Measurements from ENCODE around the gene GDPD4. TPM values are rescaled to one million over a fixed set of nuclear protein-coding genes. Genes with fewer than 3 reads are reported as not detected.

Gene GDPD4
- total and polyA plus RNA-seq, 7 donors: not detected

DNA sequence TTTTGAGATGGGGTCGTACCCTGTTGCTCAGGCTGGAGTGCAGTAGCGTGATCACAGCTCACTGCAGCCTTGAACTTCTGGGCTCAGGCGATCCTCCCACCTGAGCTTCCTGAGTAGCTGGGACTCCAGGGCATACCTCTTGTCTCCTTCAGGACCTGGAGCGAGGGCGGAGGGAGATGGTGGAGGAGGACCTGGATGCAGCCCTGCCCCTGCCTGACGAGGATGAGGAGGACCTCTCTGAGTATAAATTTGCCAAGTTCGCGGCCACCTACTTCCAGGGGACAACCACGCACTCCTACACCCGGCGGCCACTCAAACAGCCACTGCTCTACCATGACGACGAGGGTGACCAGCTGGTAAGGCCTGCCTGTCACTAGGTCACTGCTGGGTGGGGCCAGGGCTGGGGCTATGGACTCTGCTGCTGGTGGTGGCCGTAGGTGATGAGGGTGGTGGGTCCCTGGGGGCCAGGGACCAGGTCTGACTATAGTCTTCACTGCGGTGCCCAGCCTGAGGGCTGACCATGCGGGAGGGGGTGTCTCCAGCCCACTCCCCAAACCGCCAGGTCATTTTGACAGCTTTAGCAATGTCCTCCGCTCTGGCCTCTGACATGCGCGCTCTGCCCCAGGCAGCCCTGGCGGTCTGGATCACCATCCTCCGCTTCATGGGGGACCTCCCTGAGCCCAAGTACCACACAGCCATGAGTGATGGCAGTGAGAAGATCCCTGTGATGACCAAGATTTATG lies 119.5 kb downstream of the GDPD4 start:
- intact Hi-C loops (cut with DNase I): loop anchor here (10.0 kb wide), 2 partner anchors 137 to 257 kb away; no protein-coding TSS in a partner anchor
- 90 to 93% (median 91%) methylated on average over 19 to 22 of the region's 22 CpGs for WGBS, 3 donors

DNA sequence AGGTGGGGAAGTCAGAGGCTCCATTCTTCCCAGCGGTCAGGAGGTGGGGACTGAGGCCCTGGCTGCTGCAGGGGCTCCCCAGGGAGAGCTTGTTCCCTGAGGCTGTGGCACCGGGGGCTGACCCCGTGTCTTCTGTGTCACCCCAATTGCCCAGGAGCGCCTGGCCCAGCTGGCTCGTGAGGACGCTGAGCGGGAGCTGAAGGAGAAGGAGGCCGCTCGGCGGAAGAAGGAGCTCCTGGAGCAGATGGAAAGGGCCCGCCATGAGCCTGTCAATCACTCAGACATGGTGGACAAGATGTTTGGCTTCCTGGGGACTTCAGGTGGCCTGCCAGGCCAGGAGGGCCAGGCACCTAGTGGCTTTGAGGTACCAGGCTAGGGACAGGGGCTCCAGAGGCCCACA lies 120.3 kb downstream of the GDPD4 start:
- H3K9me3 ChIP-seq: no peaks in the 10 kb centered on the region
- H3K4me1 ChIP-seq: peaks cover 5% of the 10 kb centered on the region
- 87 to 94% (median 90%) methylated on average over 8 to 11 of the region's 11 CpGs for WGBS, 3 donors
- TF ChIP-seq, protein P1, sequence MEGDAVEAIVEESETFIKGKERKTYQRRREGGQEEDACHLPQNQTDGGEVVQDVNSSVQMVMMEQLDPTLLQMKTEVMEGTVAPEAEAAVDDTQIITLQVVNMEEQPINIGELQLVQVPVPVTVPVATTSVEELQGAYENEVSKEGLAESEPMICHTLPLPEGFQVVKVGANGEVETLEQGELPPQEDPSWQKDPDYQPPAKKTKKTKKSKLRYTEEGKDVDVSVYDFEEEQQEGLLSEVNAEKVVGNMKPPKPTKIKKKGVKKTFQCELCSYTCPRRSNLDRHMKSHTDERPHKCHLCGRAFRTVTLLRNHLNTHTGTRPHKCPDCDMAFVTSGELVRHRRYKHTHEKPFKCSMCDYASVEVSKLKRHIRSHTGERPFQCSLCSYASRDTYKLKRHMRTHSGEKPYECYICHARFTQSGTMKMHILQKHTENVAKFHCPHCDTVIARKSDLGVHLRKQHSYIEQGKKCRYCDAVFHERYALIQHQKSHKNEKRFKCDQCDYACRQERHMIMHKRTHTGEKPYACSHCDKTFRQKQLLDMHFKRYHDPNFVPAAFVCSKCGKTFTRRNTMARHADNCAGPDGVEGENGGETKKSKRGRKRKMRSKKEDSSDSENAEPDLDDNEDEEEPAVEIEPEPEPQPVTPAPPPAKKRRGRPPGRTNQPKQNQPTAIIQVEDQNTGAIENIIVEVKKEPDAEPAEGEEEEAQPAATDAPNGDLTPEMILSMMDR (IDR thresholded peaks at IDR 0.05): no peak
- H3K36me3 ChIP-seq (ENCODE audit: insufficient read depth in 1 of 2, low read depth in 1 of 2): no peaks in the 10 kb centered on the region
- DNase-seq (peak in 1 of 2 donors; percentile 28), ATAC-seq (no peak)
- intact Hi-C loops (cut with DNase I): loop anchor here (10.0 kb wide), 2 partner anchors 136 to 256 kb away; no protein-coding TSS in a partner anchor
- H3K27me3 ChIP-seq (ENCODE audit: insufficient read depth in 3 of 3, low read length in 2 of 3): no peaks in the 10 kb centered on the region
- no peak overlapping the region for H3K4me3 ChIP-seq
- no peak overlapping the region for H3K27ac ChIP-seq

More for the DNA sequence above, 119.5 kb downstream of the GDPD4 start:
- H3K27ac ChIP-seq: no peak overlapping the region
- H3K36me3 ChIP-seq (ENCODE audit: insufficient read depth in 1 of 2, low read depth in 1 of 2): no peaks in the 10 kb centered on the region
- TF ChIP-seq, protein P1 (IDR thresholded peaks at IDR 0.05): no peak
- no peaks in the 10 kb centered on the region for H3K9me3 ChIP-seq
- no peaks in the 10 kb centered on the region for H3K27me3 ChIP-seq (ENCODE audit: insufficient read depth in 3 of 3, low read length in 2 of 3)
- peaks cover 5% of the 10 kb centered on the region for H3K4me1 ChIP-seq
- H3K4me3 ChIP-seq: no peak overlapping the region
- ATAC-seq (no peak), DNase-seq (peak in 1 of 2 donors; percentile 22)

DNA sequence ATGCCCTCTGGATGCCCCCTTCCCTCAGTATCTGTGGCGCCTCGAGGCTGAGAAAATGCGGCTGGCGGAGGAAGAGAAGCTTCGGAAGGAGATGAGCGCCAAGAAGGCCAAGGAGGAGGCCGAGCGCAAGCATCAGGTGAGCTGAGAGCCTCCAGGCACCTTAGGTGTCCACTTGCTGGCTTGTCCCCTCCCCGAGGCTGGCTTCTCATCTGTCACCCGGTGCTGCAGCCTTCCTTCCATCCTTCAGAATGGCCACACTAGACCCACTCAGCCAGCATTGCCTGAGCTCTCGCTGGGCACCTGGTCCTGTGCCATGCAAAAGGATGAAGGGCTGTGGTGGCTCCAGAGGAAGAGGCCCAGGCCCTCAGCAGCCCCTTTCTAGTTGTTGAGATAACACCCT lies 121.1 kb downstream of the GDPD4 start:
- ATAC-seq (no peak), DNase-seq (peak in 1 of 2 donors; percentile 27)
- WGBS, 3 donors: 82 to 94% (median 90%) methylated on average over 11 of the region's 11 CpGs
- H3K27me3 ChIP-seq (ENCODE audit: insufficient read depth in 3 of 3, low read length in 2 of 3): no peaks in the 10 kb centered on the region
- TF ChIP-seq, protein P1 (IDR thresholded peaks at IDR 0.05): no peak
- no peaks in the 10 kb centered on the region for H3K36me3 ChIP-seq (ENCODE audit: insufficient read depth in 1 of 2, low read depth in 1 of 2)
- H3K4me3 ChIP-seq: no peak overlapping the region
- intact Hi-C loops (cut with DNase I): loop anchor here (10.0 kb wide), 2 partner anchors 136 to 256 kb away; no protein-coding TSS in a partner anchor
- H3K9me3 ChIP-seq: no peaks in the 10 kb centered on the region
- peaks cover 5% of the 10 kb centered on the region for H3K4me1 ChIP-seq
- no peak overlapping the region for H3K27ac ChIP-seq

DNA sequence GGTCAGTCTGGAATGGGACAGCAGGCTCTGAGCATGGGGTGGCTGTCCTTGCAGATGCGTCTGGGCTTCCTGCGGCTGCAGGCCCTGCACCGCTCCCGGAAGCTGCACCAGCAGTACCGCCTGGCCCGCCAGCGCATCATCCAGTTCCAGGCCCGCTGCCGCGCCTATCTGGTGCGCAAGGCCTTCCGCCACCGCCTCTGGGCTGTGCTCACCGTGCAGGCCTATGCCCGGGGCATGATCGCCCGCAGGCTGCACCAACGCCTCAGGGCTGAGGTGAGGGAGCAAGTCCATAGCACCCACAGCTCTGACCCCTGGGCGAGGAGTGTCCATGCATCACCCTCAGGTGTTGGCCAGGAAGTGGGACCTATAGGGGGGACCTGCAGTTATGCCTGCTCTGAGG lies 121.8 kb downstream of the GDPD4 start:
- WGBS, 3 donors: 87 to 94% (median 91%) methylated on average over 19 of the region's 19 CpGs
- ATAC-seq (no peak), DNase-seq (peak in 1 of 2 donors; percentile 39)
- Histone ChIP-seq H3K9me3 (no peaks in the 10 kb centered on the region), H3K27me3 (ENCODE audit: insufficient read depth in 3 of 3, low read length in 2 of 3) (no peaks in the 10 kb centered on the region), H3K36me3 (ENCODE audit: insufficient read depth in 1 of 2, low read depth in 1 of 2) (no peaks in the 10 kb centered on the region), H3K27ac (no peak overlapping the region), H3K4me1 (peaks cover 5% of the 10 kb centered on the region), H3K4me3 (no peak overlapping the region)
- intact Hi-C loops (cut with DNase I): loop anchor here (10.0 kb wide), 2 partner anchors 135 to 255 kb away; no protein-coding TSS in a partner anchor
- TF ChIP-seq, protein P1 (IDR thresholded peaks at IDR 0.05): no peak

Data from psoas muscle (tissue), 8 donors.